Panc1 (cell line): ENCODE results near the gene TLE6. TPM values are rescaled to one million over a fixed set of nuclear protein-coding genes. Genes with fewer than 3 reads are reported as not detected.

Experiments used
- ATAC-seq: fragments of 200-7000 bp; cut with Tn5 transposase; 2 replicates; pipeline ENCODE4 v1.9.1; 2020; ENCODE audit warnings: mild to moderate bottlenecking, moderate library complexity
- BruUV-seq: library from RNA; stranded (reverse); fragments of 400-500 nt; replicated peaks from 2 replicates; lab custom pipeline; 2021; lab: Mats Ljungman, UMichigan
- CTCF ChIA-PET: fragments of 300-600 bp; sonication (Branson Sonifier 250); formaldehyde crosslinking; loops from one replicate; lab custom pipeline; 2022; ENCODE audit warnings: antibody characterized with exemption; lab: Charles Lee
- POLR2A ChIA-PET: fragments of 300-600 bp; sonication (Branson Sonifier 250); formaldehyde crosslinking; loops from one replicate; lab custom pipeline; 2022; ENCODE audit warnings: antibody characterized with exemption; lab: Charles Lee
- DNase-seq: peaks from one replicate; pipeline ENCODE4 v3.0.0-alpha.2; 2010; ENCODE audit warnings: low read depth, low spot score
- H3K27ac ChIP-seq: 2 replicates; pipeline ENCODE4 v1.5.1; 2011; ENCODE audit warnings: mild to moderate bottlenecking, low read length, inconsistent platforms
- H3K27me3 ChIP-seq: fragments of 200-500 bp; sonication (Bioruptor generic); 2 replicates; pipeline ENCODE4 v1.6.0; 2014; ENCODE audit warnings: low read length, inconsistent platforms; ENCODE audit not compliant: control insufficient read depth, insufficient read depth
- H3K36me3 ChIP-seq: fragments of 200-500 bp; sonication (Bioruptor generic); 2 replicates; pipeline ENCODE4 v1.5.1; 2014; ENCODE audit warnings: inconsistent platforms, mild to moderate bottlenecking, low read length, moderate library complexity; ENCODE audit not compliant: control insufficient read depth, insufficient read depth
- H3K4me1 ChIP-seq: 2 replicates; pipeline ENCODE4 v1.5.1; 2011; ENCODE audit warnings: inconsistent platforms, mild to moderate bottlenecking, low read length, moderate library complexity; ENCODE audit not compliant: control insufficient read depth, insufficient read depth
- H3K4me3 ChIP-seq, 2 experiments: 2 replicates each; pipeline ENCODE4 v1.5.1; 2011 to 2012; ENCODE audit warnings: low read depth in 2 of 2, low read length in 2 of 2, mild to moderate bottlenecking in 2 of 2, inconsistent platforms in 1 of 2, moderate library complexity in 1 of 2
- H3K9me3 ChIP-seq: fragments of 200-500 bp; sonication (Bioruptor generic); 2 replicates; pipeline ENCODE4 v1.5.1; 2014; ENCODE audit warnings: low read depth, mild to moderate bottlenecking, inconsistent platforms, low read length, moderate library complexity; ENCODE audit not compliant: control insufficient read depth, insufficient read depth
- POLR2AphosphoS5 ChIP-seq: IDR thresholded peaks from 2 replicates; pipeline ENCODE4 v1.6.1; 2012; ENCODE audit warnings: mild to moderate bottlenecking, low read depth, low read length, moderate library complexity
- REST ChIP-seq, 2 experiments: IDR thresholded peaks; 2 replicates each; pipeline ENCODE4 v1.6.1; 2011 to 2012; ENCODE audit warnings: low read depth in 2 of 2, control low read depth in 1 of 2, low read length in 1 of 2, mild to moderate bottlenecking in 1 of 2, moderate library complexity in 1 of 2; ENCODE audit not compliant: insufficient read depth in 1 of 2
- SIN3A ChIP-seq: IDR thresholded peaks from 2 replicates; pipeline ENCODE4 v1.6.1; 2012; ENCODE audit warnings: low read depth, mild to moderate bottlenecking, low read length, moderate library complexity, borderline replicate concordance; ENCODE audit not compliant: insufficient read depth
- TCF7L2 ChIP-seq: IDR thresholded peaks from 2 replicates; pipeline ENCODE4 v1.6.1; 2011; ENCODE audit warnings: mild to moderate bottlenecking, low read depth, low read length, inconsistent platforms
- in situ Hi-C: cut with HindIII; loops from 2 replicates; pipeline ENCODE4 v1.10.0; 2016; ENCODE audit warnings: low sequenced_read_pairs, low pct_unique_long_range_greater_than_20kb
- intact Hi-C: fragments of 100-400 bp; cut with micrococcal nuclease; formaldehyde crosslinking; loops from one replicate; pipeline ENCODE4 v1.10.0; 2022; ENCODE audit not compliant: unreplicated experiment
- total RNA-seq: library from RNA; stranded (reverse); gene quantifications from one replicate; pipeline ENCODE4 v1.2.1, GENCODE V29; 2021; ENCODE audit not compliant: unreplicated experiment
- TF ChIP-seq, protein P1 (sequence below): fragments of 450-650 bp; IDR thresholded peaks from 2 replicates; pipeline ENCODE4 v1.5.1; 2017; ENCODE audit warnings: mild to moderate bottlenecking

TLE6 gene
- total RNA-seq, 1 experiment from 2014 or later = 4.0 TPM

DNA sequence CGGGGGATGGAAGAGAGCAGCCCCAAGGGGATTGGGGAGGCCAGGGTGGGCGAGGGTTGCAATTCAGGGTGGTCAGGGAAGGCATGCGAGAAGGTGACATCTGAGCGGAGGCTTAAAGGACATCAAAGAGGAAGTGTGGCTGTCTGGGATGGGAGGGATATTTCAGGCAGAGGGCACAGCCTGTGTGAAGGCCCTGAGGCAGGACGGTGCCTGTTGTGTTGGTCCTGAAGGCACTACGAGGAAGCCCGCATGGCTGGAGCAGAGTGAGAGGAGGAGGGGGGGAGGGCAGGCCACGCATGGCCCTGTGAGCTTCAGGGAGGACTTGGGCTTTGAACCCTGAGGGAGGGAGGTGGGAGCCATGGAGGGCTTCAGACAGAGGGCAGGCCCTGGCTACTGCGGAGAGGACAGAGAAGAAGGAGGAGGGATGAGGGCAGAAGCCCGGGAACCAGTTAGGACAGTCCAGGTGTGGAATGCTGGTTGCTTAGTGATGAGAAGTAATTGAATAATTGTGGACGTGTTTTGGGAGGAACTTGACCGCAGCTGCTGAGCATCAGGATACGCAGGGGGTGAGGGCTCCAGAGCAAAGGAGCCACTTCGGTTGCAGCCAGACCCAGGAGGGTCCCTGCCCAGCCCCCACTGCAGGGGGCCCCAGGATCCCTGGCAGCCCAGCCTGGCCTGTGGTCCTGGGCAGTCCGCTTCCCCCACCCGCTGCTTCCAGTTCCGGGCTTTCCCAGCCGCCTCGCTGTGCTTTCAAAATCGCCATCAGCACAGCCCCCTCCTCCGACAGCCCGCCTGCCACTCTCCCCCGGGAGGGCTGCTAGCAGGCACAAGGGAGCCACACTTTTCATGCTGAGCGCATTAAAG is 6.2 kb downstream of the TLE6 start:
- intact Hi-C loops = no loop called here
- Histone ChIP-seq H3K27ac (no peak overlapping the region), H3K27me3 (no peaks in the 10 kb centered on the region), H3K9me3 (no peaks in the 10 kb centered on the region), H3K4me1 (peaks cover 3% of the 10 kb centered on the region; the same call in 1 of the 2 replicates), H3K4me3 (no peak overlapping the region; a peak in 1 of 4 replicates), H3K36me3 (no peaks in the 10 kb centered on the region)
- ATAC-seq (peak; percentile 50), DNase-seq (no peak)
- CTCF ChIA-PET = no interaction called here
- in situ Hi-C loops = no loop called here
- BruUV-seq = no TSS peak
- TF ChIP-seq TCF7L2 (no peak), SIN3A (no peak), POLR2AphosphoS5 (no peak), REST (IDR thresholded peaks at IDR 0.05; ENCODE audit: insufficient read depth in 1 of 2, low read depth in 2 of 2, low read length in 1 of 2) (no peak)
- TF ChIP-seq, protein P1, sequence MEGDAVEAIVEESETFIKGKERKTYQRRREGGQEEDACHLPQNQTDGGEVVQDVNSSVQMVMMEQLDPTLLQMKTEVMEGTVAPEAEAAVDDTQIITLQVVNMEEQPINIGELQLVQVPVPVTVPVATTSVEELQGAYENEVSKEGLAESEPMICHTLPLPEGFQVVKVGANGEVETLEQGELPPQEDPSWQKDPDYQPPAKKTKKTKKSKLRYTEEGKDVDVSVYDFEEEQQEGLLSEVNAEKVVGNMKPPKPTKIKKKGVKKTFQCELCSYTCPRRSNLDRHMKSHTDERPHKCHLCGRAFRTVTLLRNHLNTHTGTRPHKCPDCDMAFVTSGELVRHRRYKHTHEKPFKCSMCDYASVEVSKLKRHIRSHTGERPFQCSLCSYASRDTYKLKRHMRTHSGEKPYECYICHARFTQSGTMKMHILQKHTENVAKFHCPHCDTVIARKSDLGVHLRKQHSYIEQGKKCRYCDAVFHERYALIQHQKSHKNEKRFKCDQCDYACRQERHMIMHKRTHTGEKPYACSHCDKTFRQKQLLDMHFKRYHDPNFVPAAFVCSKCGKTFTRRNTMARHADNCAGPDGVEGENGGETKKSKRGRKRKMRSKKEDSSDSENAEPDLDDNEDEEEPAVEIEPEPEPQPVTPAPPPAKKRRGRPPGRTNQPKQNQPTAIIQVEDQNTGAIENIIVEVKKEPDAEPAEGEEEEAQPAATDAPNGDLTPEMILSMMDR = no peak
- POLR2A ChIA-PET = no interaction called here

DNA sequence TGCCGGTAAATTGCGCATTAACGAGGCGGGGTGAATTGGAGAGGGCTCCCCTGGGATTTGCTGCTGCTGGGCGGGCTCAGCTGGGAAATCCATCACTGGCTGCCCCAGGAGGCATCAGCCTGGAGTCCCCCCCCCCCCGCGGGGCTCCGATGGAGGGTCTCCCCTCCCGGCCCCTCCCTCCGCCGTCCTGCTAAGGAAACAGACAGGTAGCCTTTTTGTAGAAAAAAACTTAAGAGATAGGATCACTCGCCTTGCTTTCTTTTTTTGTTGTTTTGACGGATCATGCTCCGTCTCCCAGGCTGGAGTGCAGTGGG is 6.8 kb downstream of the TLE6 start:
- peaks cover 3% of the 10 kb centered on the region; the same call in 1 of the 2 replicates for H3K4me1 ChIP-seq
- ChIA-PET CTCF (no interaction called here), POLR2A (no interaction called here)
- no peak for DNase-seq
- no peak for ATAC-seq
- intact Hi-C loops = no loop called here
- no peaks in the 10 kb centered on the region for H3K36me3 ChIP-seq
- TF ChIP-seq, protein P1 = no peak
- no peak for TF ChIP-seq TCF7L2
- TF ChIP-seq SIN3A = no peak
- TF ChIP-seq REST (IDR thresholded peaks at IDR 0.05; ENCODE audit: insufficient read depth in 1 of 2, low read depth in 2 of 2, low read length in 1 of 2) = no peak
- no peak for TF ChIP-seq POLR2AphosphoS5
- no peaks in the 10 kb centered on the region for H3K9me3 ChIP-seq
- no peak overlapping the region; a peak in 1 of 4 replicates for H3K4me3 ChIP-seq
- H3K27ac ChIP-seq = no peak overlapping the region
- in situ Hi-C loops = no loop called here
- no TSS peak for BruUV-seq
- no peaks in the 10 kb centered on the region for H3K27me3 ChIP-seq
